ENCODE results near the gene SCML2.

DNA sequence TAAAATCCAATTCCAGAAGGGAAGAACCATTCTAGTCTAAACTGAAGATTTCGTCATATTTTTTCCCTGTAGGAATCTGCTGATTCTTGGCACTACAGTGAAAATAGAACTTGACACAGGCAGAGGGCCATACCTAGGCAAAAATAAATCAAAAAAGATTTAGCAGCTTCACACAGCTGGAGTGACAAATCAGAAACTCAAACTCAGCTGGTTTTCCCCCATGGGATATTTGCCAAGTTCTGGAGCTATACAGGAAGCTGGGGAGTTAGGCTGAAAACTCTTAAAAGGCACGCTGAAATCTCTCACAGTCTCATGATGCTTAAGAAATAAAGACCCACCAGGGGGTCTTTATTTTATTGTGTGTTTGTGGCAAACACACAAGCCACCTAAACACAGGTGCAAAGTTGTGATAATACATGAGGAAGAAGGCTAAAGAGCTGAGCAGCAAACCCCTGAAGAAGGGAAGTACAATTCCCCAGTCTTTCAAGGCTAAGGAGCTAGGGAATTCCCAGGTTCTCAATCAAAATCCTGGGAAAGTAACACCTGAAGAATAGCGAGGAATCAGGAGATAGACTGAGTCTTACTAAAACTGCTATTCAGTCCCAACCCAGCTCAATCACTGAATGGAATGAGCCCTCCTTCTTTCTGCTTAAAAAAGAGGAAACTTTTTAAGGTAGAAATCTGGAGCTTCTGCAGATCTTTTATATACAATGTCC is 101.7 kb downstream of the SCML2 start:
- TF ChIP-seq, protein P1, sequence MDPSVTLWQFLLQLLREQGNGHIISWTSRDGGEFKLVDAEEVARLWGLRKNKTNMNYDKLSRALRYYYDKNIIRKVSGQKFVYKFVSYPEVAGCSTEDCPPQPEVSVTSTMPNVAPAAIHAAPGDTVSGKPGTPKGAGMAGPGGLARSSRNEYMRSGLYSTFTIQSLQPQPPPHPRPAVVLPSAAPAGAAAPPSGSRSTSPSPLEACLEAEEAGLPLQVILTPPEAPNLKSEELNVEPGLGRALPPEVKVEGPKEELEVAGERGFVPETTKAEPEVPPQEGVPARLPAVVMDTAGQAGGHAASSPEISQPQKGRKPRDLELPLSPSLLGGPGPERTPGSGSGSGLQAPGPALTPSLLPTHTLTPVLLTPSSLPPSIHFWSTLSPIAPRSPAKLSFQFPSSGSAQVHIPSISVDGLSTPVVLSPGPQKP (IDR thresholded peaks at IDR 0.05; ENCODE audit: low read depth, low read length), result no peak
- TF ChIP-seq, protein P2, sequence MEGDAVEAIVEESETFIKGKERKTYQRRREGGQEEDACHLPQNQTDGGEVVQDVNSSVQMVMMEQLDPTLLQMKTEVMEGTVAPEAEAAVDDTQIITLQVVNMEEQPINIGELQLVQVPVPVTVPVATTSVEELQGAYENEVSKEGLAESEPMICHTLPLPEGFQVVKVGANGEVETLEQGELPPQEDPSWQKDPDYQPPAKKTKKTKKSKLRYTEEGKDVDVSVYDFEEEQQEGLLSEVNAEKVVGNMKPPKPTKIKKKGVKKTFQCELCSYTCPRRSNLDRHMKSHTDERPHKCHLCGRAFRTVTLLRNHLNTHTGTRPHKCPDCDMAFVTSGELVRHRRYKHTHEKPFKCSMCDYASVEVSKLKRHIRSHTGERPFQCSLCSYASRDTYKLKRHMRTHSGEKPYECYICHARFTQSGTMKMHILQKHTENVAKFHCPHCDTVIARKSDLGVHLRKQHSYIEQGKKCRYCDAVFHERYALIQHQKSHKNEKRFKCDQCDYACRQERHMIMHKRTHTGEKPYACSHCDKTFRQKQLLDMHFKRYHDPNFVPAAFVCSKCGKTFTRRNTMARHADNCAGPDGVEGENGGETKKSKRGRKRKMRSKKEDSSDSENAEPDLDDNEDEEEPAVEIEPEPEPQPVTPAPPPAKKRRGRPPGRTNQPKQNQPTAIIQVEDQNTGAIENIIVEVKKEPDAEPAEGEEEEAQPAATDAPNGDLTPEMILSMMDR (IDR thresholded peaks at IDR 0.05), result no peak
- TF ChIP-seq MAX (IDR thresholded peaks at IDR 0.05), result no peak
- TF ChIP-seq, protein P3, sequence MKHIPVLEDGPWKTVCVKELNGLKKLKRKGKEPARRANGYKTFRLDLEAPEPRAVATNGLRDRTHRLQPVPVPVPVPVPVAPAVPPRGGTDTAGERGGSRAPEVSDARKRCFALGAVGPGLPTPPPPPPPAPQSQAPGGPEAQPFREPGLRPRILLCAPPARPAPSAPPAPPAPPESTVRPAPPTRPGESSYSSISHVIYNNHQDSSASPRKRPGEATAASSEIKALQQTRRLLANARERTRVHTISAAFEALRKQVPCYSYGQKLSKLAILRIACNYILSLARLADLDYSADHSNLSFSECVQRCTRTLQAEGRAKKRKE (CRISPR knock-in tag; IDR thresholded peaks at IDR 0.05; ENCODE audit: low read depth), result no peak
- no peak for TF ChIP-seq FOSL2 (IDR thresholded peaks at IDR 0.05)
- TF ChIP-seq FOSL2 (CRISPR knock-in tag; IDR thresholded peaks at IDR 0.05), result no peak
- no peak for TF ChIP-seq EP300 (IDR thresholded peaks at IDR 0.05)
- TF ChIP-seq POLR2A (IDR thresholded peaks at IDR 0.05; ENCODE audit: low read length), result no peak
- no peak for TF ChIP-seq SREBF2 (IDR thresholded peaks at IDR 0.05)
- no peak for TF ChIP-seq CEBPB (IDR thresholded peaks at IDR 0.05)
- no peak for TF ChIP-seq HOXB13 (CRISPR knock-in tag; IDR thresholded peaks at IDR 0.05; ENCODE audit: low read depth)

All from A549 (cell line).